ENCODE data around the gene NAA20. TPM values are rescaled to one million over a fixed set of nuclear protein-coding genes. Genes with fewer than 3 reads are reported as not detected.

Gene NAA20
- total RNA-seq, 2 experiments from 2014 or later: 18.8 to 18.9 TPM

DNA sequence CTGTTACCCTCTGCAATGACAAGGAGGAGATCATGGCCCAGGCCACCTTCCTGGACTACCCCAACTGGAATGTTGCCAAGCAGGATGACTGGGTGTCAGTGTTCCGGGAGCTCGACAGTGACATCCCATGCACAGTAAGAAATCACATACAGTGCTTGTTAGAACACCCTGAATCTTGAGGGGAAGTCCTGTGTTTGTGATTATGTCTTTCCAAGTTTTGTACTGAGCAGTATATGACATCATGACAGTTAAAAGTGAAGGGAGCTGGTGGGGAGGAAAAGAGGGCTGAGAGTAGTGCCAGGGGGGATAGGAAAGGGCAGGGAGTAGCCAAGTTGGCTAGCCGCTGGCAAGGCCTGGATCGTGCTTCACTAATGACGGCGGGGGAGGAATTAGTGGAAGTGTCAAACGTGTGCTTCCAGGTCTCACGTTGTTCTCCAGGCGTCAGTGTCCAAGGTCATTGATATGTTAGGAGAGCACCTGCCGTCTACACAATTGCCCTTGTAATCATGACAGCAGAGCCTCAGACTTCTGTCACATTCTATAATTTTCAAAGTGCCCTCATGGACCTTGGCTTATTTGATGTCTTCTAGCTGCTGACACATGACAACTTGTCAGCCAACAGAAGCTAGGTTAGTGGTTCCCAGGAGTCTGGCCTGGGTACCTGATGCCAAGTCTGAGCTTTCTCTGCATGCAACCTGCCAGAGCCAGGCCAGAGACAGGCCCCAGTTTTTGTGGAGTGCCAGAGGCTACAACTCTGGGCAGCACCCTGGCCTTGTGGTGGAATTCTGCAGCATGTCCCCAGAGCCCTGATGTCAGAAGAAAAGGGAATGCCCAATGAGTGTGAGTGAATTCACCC is 53.9 kb downstream of the NAA20 start:
- peaks cover 7% of the 10 kb centered on the region for H3K27me3 Mint-ChIP-seq
- DNase-seq: no peak
- H3K9me3 Mint-ChIP-seq: no peaks in the 10 kb centered on the region
- Histone ChIP-seq H3K4me3 (ENCODE audit: low read length) (no peak overlapping the region), H3K27me3 (ENCODE audit: control insufficient read depth in 1 of 2, insufficient read depth in 2 of 2, low read length in 2 of 2) (peaks cover 0 to 3% of the 10 kb centered on the region in 2 experiments), H3K4me1 (ENCODE audit: insufficient read depth, low read length) (no peaks in the 10 kb centered on the region), H3K36me3 (ENCODE audit: insufficient read depth, low read length) (no peaks in the 10 kb centered on the region), H3K27ac (ENCODE audit: low read depth in 1 of 2, low read length in 2 of 2) (no peak overlapping the region), H3K9me3 (ENCODE audit: control insufficient read depth in 1 of 2, insufficient read depth in 1 of 2, low read length in 2 of 2) (no peaks in the 10 kb centered on the region)
- no peaks in the 10 kb centered on the region for H3K4me1 Mint-ChIP-seq (ENCODE audit: low read depth)
- H3K4me3 Mint-ChIP-seq: no peak overlapping the region
- no peak for ATAC-seq (ENCODE audit: poor library complexity)
- no peak overlapping the region for H3K27ac Mint-ChIP-seq
- CTCF ChIA-PET: no interaction called here
- TF ChIP-seq CTCF (IDR thresholded peaks at IDR 0.05): no peak
- intact Hi-C loops (cut with DNase I, micrococcal nuclease): no loop called here
- no peaks in the 10 kb centered on the region for H3K36me3 Mint-ChIP-seq (ENCODE audit: low read depth)
- POLR2A ChIA-PET: no interaction called here

DNA sequence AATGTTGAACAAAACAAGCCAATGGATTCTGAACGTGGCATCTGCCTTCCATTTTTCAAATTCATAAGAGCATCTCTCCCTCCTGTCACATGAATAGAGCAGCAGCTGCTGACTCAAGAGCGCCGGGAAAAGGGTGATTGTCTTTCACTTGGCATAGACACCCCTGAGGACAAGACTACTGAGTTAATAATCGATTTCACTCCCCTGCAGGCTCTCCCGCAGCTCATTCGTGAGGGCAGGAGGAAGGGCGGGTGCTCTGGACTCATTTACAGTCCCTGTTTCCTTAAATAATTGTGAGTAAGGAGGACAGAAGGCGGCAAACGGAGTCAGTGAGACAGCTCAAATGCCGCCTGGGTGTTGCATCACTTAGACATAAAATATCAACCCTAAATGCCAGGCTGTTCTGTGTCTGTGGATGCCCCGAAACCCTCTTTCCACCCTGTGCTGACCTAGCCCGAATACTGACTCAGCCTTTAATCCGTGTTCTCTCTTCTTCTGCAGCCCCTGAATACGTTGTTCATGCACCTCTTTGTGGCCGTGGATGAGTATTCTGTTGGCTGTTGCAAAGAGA is 56.7 kb downstream of the NAA20 start:
- Mint-ChIP-seq H3K27me3 (peaks cover 3% of the 10 kb centered on the region), H3K27ac (no peak overlapping the region), H3K9me3 (no peaks in the 10 kb centered on the region), H3K4me3 (no peak overlapping the region), H3K4me1 (ENCODE audit: low read depth) (no peaks in the 10 kb centered on the region), H3K36me3 (ENCODE audit: low read depth) (no peaks in the 10 kb centered on the region)
- TF ChIP-seq CTCF (IDR thresholded peaks at IDR 0.05): no peak
- POLR2A ChIA-PET: no interaction called here
- Histone ChIP-seq H3K9me3 (ENCODE audit: control insufficient read depth in 1 of 2, insufficient read depth in 1 of 2, low read length in 2 of 2) (no peaks in the 10 kb centered on the region), H3K4me1 (ENCODE audit: insufficient read depth, low read length) (no peaks in the 10 kb centered on the region), H3K27ac (ENCODE audit: low read depth in 1 of 2, low read length in 2 of 2) (no peak overlapping the region), H3K27me3 (ENCODE audit: control insufficient read depth in 1 of 2, insufficient read depth in 2 of 2, low read length in 2 of 2) (peaks cover 3 to 6% of the 10 kb centered on the region in 2 experiments), H3K4me3 (ENCODE audit: low read length) (no peak overlapping the region), H3K36me3 (ENCODE audit: insufficient read depth, low read length) (no peaks in the 10 kb centered on the region)
- no peak for DNase-seq
- CTCF ChIA-PET: no interaction called here
- ATAC-seq (ENCODE audit: poor library complexity): no peak
- intact Hi-C loops (cut with DNase I, micrococcal nuclease): no loop called here

DNA sequence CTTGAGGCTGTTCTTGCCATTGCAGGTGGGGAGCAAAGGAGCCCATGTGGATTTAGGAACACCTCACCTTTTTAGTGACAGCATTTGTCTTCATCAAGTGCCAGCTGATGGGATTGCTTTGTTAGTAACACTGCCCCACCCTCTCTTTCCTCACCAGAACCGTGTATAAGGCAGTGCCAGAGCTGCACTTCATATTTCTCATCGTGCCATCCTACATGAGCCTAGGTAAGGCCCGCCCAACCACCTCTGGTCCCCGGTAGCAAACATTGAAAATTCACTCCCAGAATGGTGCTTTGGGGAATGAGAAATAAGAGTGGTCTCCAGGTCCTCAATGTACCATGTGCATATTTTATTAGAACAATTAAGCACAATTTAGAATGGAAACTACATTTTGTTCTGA is 57.9 kb downstream of the NAA20 start:
- no peak overlapping the region for H3K4me3 ChIP-seq (ENCODE audit: low read length)
- POLR2A ChIA-PET: no interaction called here
- CTCF ChIA-PET: interaction anchor here (0.6 kb wide), 1 partner anchor 34 kb away, joined by 3 read pairs; no protein-coding TSS in a partner anchor
- ATAC-seq (ENCODE audit: poor library complexity) (no peak), DNase-seq (no peak)
- intact Hi-C loops (cut with DNase I, micrococcal nuclease): no loop called here
- H3K9me3 Mint-ChIP-seq: no peaks in the 10 kb centered on the region
- TF ChIP-seq CTCF (IDR thresholded peaks at IDR 0.05): no peak
- no peaks in the 10 kb centered on the region for H3K9me3 ChIP-seq (ENCODE audit: control insufficient read depth in 1 of 2, insufficient read depth in 1 of 2, low read length in 2 of 2)
- H3K4me1 Mint-ChIP-seq (ENCODE audit: low read depth): no peaks in the 10 kb centered on the region
- H3K36me3 Mint-ChIP-seq (ENCODE audit: low read depth): no peaks in the 10 kb centered on the region
- H3K36me3 ChIP-seq (ENCODE audit: insufficient read depth, low read length): no peaks in the 10 kb centered on the region
- H3K27ac Mint-ChIP-seq: no peak overlapping the region
- no peak overlapping the region for H3K27ac ChIP-seq (ENCODE audit: low read depth in 1 of 2, low read length in 2 of 2)
- no peak overlapping the region for H3K4me3 Mint-ChIP-seq
- peaks cover 3% of the 10 kb centered on the region for H3K27me3 Mint-ChIP-seq
- peaks cover 3 to 6% of the 10 kb centered on the region in 2 experiments for H3K27me3 ChIP-seq (ENCODE audit: control insufficient read depth in 1 of 2, insufficient read depth in 2 of 2, low read length in 2 of 2)
- no peaks in the 10 kb centered on the region for H3K4me1 ChIP-seq (ENCODE audit: insufficient read depth, low read length)
